HepG2 (cell line): ENCODE data around the gene VMO1. TPM values are rescaled to one million over a fixed set of nuclear protein-coding genes. Genes with fewer than 3 reads are reported as not detected.

Experiments used
- E2F2 ChIP-seq: sonication (generic); formaldehyde crosslinking; IDR thresholded peaks from 2 replicates; pipeline ENCODE4 v1.4.0; 2020; ENCODE audit warnings: missing genetic modification reagents, borderline replicate concordance
- FOSL1 ChIP-seq: sonication (generic); formaldehyde crosslinking; IDR thresholded peaks from 2 replicates; pipeline ENCODE4 v1.9.0; 2021; ENCODE audit warnings: missing genetic modification reagents, borderline replicate concordance
- HNRNPLL ChIP-seq: fragments of 200-400 bp; formaldehyde crosslinking; IDR thresholded peaks from 2 replicates; pipeline ENCODE4 v1.6.1; 2017; ENCODE audit warnings: mild to moderate bottlenecking, low read depth, low read length; ENCODE audit not compliant: poor library complexity, severe bottlenecking
- HOXD1 ChIP-seq: sonication (generic); formaldehyde crosslinking; IDR thresholded peaks from 2 replicates; pipeline ENCODE4 v1.5.0; 2020; ENCODE audit warnings: missing genetic modification reagents
- PRDM15 ChIP-seq: sonication (generic); formaldehyde crosslinking; IDR thresholded peaks from 2 replicates; pipeline ENCODE4 v1.4.0; 2020; ENCODE audit warnings: missing genetic modification reagents
- PRPF4 ChIP-seq: fragments of 200-400 bp; formaldehyde crosslinking; IDR thresholded peaks from 2 replicates; pipeline ENCODE4 v1.6.1; 2016; ENCODE audit warnings: low read length, low read depth; ENCODE audit not compliant: poor library complexity, severe bottlenecking
- TERF1 ChIP-seq: sonication (generic); formaldehyde crosslinking; IDR thresholded peaks from 2 replicates; pipeline ENCODE4 v1.8.0; 2022; ENCODE audit warnings: mild to moderate bottlenecking, missing genetic modification reagents, moderate library complexity
- TMF1 ChIP-seq: sonication (generic); formaldehyde crosslinking; IDR thresholded peaks from 2 replicates; pipeline ENCODE4 v1.8.1; 2022; ENCODE audit warnings: low read depth, missing genetic modification reagents
- ZBTB8A ChIP-seq: sonication (generic); formaldehyde crosslinking; IDR thresholded peaks from 2 replicates; pipeline ENCODE4 v1.4.0; 2020; ENCODE audit warnings: mild to moderate bottlenecking, low read depth, missing genetic modification reagents, borderline replicate concordance
- ZNF407 ChIP-seq: sonication (generic); formaldehyde crosslinking; IDR thresholded peaks from one replicate; pipeline ENCODE4 v1.5.1; 2020; ENCODE audit warnings: mild to moderate bottlenecking, missing genetic modification reagents; ENCODE audit errors: not compliant biosample characterization
- ZNF576 ChIP-seq: sonication (generic); formaldehyde crosslinking; IDR thresholded peaks from 2 replicates; pipeline ENCODE4 v1.4.0; 2020; ENCODE audit warnings: mild to moderate bottlenecking, missing genetic modification reagents
- ZNF891 ChIP-seq: sonication (generic); formaldehyde crosslinking; IDR thresholded peaks from 2 replicates; pipeline ENCODE4 v1.5.0; 2020; ENCODE audit warnings: mild to moderate bottlenecking, missing genetic modification reagents
- polyA plus RNA-seq, 8 experiments: library from polyadenylated mRNA; depleted of rRNA in 3 of 8; stranded (reverse) in 7 of 8; unstranded in 1 of 8; fragments of >200 nt; fragmentation: Illumina TruSeq in 4 of 8; extraction: Trizol in 4 of 8; gene quantifications; 2 replicates each; pipeline versions ENCODE4 v1.2.1 to v1.2.3, GENCODE V29; 2011 to 2016; ENCODE audit warnings: low read depth in 4 of 8, missing spikeins in 1 of 8, mixed read lengths in 1 of 8; ENCODE audit not compliant: insufficient read depth in 1 of 8
- total RNA-seq, 5 experiments: library from RNA; depleted of rRNA; stranded (reverse); fragments of >200 nt; fragmentation: Illumina TruSeq; extraction: Trizol; gene quantifications; 2 replicates each; pipeline ENCODE4 v1.2.3, GENCODE V29; 2016; ENCODE audit warnings: low read depth in 1 of 5

The VMO1 gene
- total and polyA plus RNA-seq, 2 of the 13 experiments (the other 11 are each of a cell fraction or from before 2014, with no cell fraction given): not detected

GRCh38 chr17:4788807-4789700 is 2.9 kb upstream of the VMO1 start, which contains the start of gene GLTPD2 (continued):
- TF ChIP-seq PRDM15 (peak; percentile 56), FOSL1 (no peak), HNRNPLL (peak; percentile 71), E2F2 (CRISPR knock-in tag) (no peak), ZNF576 (CRISPR knock-in tag) (0 out of 2 replicates have a peak, but pooled peaks have one; percentile 46), TERF1 (no peak), ZNF407 (no peak), ZNF891 (CRISPR knock-in tag) (no peak; the same call in 1 of the 2 replicates), HOXD1 (peak; percentile 31; the same call in 1 of the 2 replicates), PRPF4 (no peak), TMF1 (CRISPR knock-in tag) (no peak), ZBTB8A (no peak; the same call in 1 of the 2 replicates)
